ENCODE results near the gene MGME1. TPM values are rescaled to one million over a fixed set of nuclear protein-coding genes. Genes with fewer than 3 reads are reported as not detected.

The MGME1 gene
- total and polyA plus RNA-seq, 2 of the 13 experiments (the other 11 are each of a cell fraction or from before 2014, with no cell fraction given) = 36.7 to 66.6 TPM

DNA sequence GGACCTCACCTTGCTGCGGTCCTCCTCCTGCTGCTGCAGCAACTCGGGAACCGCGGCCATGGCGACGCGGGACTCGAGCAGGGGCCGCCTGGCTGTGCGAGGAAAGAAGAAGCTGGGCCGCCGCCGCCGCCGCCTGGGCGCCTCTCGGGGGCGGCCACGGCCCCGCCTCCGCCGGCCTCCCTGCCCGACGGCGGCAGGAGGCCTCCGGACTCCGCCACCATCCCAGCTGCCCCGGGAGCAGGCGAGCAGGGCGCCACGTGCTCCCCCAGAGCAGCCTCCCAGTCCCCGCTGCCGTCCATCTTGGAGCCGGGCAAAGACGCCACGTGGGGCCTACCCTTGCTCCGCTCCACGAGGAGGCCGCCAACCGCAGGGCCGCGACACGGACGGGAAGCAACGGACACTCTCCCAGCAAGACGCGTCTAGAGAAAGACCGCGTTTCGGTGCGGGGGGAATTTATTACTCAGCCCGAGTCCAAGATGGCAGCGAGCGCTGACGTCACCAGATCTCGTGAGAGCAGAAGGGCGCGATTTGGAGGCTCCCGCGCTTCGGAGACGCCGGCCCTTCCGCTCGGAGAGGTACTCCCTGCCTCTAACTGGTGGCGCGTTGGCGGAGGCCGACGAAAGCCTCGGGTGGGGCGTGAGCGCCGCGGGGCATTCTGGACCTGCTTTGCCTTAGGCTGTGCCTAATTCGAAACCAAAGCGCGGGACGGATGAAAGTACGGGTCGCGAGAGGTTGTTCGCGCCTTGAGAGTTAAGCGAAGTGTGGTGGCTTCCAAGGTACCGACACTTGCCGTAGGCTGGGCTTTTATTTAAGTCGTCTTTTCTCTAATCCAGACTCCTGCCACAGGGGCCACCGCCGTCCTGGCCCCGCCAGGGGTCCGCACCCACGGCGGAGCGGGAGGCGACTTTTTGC is at the start of gene MGME1, which contains the start of gene SNX5 (continued):
- TF ChIP-seq, protein P1, sequence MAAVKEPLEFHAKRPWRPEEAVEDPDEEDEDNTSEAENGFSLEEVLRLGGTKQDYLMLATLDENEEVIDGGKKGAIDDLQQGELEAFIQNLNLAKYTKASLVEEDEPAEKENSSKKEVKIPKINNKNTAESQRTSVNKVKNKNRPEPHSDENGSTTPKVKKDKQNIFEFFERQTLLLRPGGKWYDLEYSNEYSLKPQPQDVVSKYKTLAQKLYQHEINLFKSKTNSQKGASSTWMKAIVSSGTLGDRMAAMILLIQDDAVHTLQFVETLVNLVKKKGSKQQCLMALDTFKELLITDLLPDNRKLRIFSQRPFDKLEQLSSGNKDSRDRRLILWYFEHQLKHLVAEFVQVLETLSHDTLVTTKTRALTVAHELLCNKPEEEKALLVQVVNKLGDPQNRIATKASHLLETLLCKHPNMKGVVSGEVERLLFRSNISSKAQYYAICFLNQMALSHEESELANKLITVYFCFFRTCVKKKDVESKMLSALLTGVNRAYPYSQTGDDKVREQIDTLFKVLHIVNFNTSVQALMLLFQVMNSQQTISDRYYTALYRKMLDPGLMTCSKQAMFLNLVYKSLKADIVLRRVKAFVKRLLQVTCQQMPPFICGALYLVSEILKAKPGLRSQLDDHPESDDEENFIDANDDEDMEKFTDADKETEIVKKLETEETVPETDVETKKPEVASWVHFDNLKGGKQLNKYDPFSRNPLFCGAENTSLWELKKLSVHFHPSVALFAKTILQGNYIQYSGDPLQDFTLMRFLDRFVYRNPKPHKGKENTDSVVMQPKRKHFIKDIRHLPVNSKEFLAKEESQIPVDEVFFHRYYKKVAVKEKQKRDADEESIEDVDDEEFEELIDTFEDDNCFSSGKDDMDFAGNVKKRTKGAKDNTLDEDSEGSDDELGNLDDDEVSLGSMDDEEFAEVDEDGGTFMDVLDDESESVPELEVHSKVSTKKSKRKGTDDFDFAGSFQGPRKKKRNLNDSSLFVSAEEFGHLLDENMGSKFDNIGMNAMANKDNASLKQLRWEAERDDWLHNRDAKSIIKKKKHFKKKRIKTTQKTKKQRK (IDR thresholded peaks at IDR 0.05; ENCODE audit: low read length) = no peak
- TF ChIP-seq ZNF552 (CRISPR knock-in tag; IDR thresholded peaks at IDR 0.05; ENCODE audit: borderline replicate concordance) (peak; percentile 96), ZNF567 (CRISPR knock-in tag; IDR thresholded peaks at IDR 0.05; ENCODE audit: borderline replicate concordance) (0 out of 2 replicates have a peak, but pooled peaks have one; percentile 31), SP5 (CRISPR knock-in tag; IDR thresholded peaks at IDR 0.05; ENCODE audit: borderline replicate concordance, low read depth) (no peak; the same call in 1 of the 2 replicates), RELA (CRISPR knock-in tag; IDR thresholded peaks at IDR 0.05) (no peak; the same call in 1 of the 2 replicates), ZNF598 (CRISPR knock-in tag; IDR thresholded peaks at IDR 0.05; ENCODE audit: borderline replicate concordance) (peak; percentile 87; the same call in 1 of the 2 replicates), TBL1XR1 (IDR thresholded peaks at IDR 0.05; ENCODE audit: borderline replicate concordance, low read length, partially characterized antibody) (no peak), NPAS2 (CRISPR knock-in tag; IDR thresholded peaks at IDR 0.05; ENCODE audit: borderline replicate concordance) (no peak), U2AF1 (optimal IDR thresholded peaks at IDR 0.05; ENCODE audit: low read depth, low read length) (peak; percentile 88)
- TF ChIP-seq, protein P2, sequence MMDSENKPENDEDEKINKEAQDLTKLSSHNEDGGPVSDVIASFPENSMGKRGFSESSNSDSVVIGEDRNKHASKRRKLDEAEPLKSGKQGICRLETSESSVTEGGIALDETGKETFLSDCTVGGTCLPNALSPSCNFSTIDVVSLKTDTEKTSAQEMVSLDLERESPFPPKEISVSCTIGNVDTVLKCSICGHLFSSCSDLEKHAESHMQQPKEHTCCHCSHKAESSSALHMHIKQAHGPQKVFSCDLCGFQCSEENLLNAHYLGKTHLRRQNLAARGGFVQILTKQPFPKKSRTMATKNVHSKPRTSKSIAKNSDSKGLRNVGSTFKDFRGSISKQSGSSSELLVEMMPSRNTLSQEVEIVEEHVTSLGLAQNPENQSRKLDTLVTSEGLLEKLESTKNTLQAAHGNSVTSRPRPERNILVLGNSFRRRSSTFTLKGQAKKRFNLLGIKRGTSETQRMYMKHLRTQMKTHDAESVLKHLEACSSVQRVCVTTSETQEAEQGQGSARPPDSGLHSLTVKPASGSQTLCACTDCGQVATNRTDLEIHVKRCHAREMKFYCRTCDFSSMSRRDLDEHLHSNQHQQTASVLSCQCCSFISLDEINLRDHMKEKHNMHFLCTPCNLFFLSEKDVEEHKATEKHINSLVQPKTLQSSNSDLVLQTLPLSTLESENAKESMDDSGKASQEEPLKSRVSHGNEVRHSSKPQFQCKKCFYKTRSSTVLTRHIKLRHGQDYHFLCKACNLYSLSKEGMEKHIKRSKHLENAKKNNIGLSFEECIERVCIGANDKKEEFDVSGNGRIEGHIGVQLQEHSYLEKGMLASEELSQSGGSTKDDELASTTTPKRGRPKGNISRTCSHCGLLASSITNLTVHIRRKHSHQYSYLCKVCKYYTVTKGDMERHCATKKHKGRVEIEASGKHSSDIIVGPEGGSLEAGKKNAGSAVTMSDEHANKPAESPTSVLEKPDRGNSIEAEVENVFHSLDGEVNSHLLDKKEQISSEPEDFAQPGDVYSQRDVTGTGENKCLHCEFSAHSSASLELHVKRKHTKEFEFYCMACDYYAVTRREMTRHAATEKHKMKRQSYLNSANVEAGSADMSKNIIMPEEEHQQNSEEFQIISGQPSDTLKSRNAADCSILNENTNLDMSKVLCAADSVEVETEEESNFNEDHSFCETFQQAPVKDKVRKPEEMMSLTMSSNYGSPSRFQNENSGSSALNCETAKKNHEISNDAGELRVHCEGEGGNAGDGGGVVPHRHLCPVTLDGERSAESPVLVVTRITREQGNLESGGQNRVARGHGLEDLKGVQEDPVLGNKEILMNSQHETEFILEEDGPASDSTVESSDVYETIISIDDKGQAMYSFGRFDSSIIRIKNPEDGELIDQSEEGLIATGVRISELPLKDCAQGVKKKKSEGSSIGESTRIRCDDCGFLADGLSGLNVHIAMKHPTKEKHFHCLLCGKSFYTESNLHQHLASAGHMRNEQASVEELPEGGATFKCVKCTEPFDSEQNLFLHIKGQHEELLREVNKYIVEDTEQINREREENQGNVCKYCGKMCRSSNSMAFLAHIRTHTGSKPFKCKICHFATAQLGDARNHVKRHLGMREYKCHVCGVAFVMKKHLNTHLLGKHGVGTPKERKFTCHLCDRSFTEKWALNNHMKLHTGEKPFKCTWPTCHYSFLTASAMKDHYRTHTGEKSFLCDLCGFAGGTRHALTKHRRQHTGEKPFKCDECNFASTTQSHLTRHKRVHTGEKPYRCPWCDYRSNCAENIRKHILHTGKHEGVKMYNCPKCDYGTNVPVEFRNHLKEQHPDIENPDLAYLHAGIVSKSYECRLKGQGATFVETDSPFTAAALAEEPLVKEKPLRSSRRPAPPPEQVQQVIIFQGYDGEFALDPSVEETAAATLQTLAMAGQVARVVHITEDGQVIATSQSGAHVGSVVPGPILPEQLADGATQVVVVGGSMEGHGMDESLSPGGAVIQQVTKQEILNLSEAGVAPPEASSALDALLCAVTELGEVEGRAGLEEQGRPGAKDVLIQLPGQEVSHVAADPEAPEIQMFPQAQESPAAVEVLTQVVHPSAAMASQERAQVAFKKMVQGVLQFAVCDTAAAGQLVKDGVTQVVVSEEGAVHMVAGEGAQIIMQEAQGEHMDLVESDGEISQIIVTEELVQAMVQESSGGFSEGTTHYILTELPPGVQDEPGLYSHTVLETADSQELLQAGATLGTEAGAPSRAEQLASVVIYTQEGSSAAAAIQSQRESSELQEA (CRISPR knock-in tag; IDR thresholded peaks at IDR 0.05; ENCODE audit: not compliant biosample characterization) = peak; percentile 92
- TF ChIP-seq, protein P3, sequence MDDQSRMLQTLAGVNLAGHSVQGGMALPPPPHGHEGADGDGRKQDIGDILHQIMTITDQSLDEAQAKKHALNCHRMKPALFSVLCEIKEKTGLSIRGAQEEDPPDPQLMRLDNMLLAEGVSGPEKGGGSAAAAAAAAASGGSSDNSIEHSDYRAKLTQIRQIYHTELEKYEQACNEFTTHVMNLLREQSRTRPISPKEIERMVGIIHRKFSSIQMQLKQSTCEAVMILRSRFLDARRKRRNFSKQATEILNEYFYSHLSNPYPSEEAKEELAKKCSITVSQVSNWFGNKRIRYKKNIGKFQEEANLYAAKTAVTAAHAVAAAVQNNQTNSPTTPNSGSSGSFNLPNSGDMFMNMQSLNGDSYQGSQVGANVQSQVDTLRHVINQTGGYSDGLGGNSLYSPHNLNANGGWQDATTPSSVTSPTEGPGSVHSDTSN (CRISPR knock-in tag; IDR thresholded peaks at IDR 0.05; ENCODE audit: borderline replicate concordance) = peak; percentile 23; the same call in 1 of the 2 replicates
- TF ChIP-seq, protein P4, sequence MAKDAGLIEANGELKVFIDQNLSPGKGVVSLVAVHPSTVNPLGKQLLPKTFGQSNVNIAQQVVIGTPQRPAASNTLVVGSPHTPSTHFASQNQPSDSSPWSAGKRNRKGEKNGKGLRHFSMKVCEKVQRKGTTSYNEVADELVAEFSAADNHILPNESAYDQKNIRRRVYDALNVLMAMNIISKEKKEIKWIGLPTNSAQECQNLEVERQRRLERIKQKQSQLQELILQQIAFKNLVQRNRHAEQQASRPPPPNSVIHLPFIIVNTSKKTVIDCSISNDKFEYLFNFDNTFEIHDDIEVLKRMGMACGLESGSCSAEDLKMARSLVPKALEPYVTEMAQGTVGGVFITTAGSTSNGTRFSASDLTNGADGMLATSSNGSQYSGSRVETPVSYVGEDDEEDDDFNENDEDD (CRISPR knock-in tag; IDR thresholded peaks at IDR 0.05; ENCODE audit: borderline replicate concordance) = peak; percentile 100

Data from HepG2 (cell line).